NCI-H1105 treated with DMSO at 0.1 percent for 48 hours (cell line): ENCODE results near the gene MCC.

Experiments
- DNase-seq: peaks from one replicate; lab custom pipeline; 2025; lab: John Stamatoyannopoulos, UW

The MCC gene

GRCh38 chr5:113112435-113112834, 375.8 kb downstream of the MCC start:
- DNase-seq: no peak

- DNase-seq: no peak
Measured at GRCh38 chr5:113110117-113110516, 378.1 kb downstream of the MCC start.

DNA sequence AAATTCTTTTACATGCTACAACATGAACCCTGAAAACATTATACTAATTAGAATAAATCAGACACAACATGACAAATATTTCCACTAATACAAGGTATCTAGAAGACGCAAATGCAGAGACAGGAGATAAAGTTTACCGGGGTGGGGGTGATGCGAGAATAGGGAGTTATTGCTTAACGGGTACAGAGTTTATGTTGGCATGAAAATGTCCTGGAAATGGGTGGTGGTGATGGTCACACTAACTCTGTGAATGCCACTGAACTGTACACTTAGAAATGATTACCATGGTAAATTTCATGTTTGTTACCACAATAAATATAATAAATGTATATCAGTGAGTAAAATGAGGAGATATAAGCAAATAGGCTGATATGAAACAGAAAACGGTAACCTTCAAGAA, 378.9 kb downstream of the MCC start:
- DNase-seq: no peak

DNA sequence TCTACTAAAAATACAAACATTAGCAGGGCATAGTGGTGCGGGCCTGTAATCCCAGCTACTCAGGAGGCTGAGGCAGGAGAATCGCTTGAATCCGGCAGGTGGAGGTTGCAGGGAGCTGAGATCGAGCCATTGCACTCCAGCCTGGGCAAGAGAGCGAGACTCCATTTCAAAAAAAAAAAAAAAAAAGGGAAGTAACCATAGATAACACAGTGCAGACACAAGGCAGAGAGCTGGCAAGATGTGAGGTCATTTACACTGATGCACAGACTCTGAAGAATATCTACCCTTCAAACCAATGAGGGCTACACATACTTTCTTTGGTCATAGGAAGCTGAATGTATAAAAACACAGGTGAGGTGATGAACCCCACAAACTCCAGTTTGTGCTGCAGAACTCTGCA, 379.8 kb downstream of the MCC start:
- no peak for DNase-seq

GRCh38 chr5:113106821-113107220, 381.4 kb downstream of the MCC start:
- no peak for DNase-seq

GRCh38 chr5:113105693-113106280, 382.5 kb downstream of the MCC start:
- no peak for DNase-seq

GRCh38 chr5:113103330-113103729, 384.9 kb downstream of the MCC start:
- DNase-seq: no peak

DNA sequence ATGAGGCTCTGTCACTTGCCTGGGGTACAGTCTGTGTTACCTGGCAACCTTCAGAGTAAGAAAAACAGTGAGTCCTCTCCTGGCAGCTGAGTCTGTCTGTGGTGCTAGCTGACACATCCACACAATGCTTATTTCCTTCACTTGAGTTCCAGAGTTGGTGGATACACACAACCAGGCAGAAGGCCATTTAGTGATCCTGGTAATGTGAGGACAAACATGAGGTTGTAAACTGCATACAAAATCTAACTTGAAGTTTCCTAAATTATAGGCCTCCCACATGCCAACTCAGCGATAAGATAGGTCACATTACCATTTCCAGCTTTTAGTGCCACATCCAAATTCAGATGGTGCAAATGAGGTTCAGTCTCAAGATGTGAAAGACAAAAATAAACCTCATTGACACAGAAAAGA, 386.1 kb downstream of the MCC start:
- DNase-seq: no peak

- no peak for DNase-seq
Measured at GRCh38 chr5:113100981-113101380, 387.3 kb downstream of the MCC start.

- DNase-seq: peak; percentile 23
Measured at GRCh38 chr5:113099822-113100221, 388.4 kb downstream of the MCC start.

DNA sequence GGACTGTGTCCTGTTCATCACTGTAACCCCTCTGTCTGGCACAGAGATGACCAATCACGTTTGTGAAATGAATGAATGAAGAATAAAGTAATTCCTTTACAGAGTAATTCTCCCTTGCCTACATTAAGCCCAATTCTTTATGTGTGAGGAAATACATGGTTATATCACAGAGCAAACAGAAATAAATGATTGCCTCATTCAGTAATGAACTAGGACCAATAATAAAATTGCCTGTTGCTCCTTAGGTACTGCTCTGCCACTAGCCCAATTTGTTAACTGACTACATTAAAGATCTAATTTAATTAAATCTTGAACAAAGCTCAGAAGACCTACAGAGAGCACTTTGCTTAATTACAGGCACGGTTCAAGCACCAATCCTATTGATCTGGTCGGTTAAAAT, 389.9 kb downstream of the MCC start:
- no peak for DNase-seq

DNA sequence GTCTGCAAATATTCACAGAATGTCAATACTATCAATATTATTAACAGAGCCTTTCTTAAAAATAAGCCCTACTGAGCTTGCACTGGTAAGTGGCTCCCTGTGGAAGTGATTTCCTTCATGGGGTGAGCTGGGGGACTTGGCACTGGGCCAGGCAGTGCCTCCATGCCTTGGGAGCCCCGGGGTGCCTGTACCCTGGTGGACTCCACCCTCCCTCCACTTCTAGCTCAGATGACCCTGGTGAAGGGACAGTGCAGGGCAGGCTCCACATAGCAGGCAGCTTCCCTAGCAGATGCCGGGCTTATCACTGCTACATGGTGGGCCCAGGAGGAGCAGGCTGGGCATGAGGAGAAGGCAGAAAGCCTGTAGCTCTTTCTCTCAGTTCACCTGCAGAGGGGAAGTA, 392.4 kb downstream of the MCC start:
- no peak for DNase-seq

- no peak for DNase-seq
Measured at GRCh38 chr5:113093558-113093957, 394.7 kb downstream of the MCC start.

DNA sequence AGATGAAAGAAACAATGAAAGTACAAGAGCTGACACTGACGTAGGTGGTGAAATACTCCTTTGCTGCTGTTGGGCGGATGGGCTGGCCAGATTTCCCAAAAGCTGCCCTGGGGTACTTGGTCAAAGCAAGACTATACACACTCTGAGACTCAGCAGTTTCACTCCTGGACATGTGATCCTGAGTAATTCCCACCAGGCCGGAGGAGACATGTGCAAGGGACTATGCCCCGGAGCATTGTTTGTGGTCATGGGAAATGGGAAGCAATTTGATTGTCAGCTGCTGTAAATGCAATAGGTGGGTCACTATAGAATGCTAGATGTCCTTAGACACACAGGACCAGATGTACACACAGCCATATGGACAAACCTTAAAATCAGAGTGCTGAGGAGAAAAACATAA, 395.6 kb downstream of the MCC start:
- DNase-seq: no peak

DNA sequence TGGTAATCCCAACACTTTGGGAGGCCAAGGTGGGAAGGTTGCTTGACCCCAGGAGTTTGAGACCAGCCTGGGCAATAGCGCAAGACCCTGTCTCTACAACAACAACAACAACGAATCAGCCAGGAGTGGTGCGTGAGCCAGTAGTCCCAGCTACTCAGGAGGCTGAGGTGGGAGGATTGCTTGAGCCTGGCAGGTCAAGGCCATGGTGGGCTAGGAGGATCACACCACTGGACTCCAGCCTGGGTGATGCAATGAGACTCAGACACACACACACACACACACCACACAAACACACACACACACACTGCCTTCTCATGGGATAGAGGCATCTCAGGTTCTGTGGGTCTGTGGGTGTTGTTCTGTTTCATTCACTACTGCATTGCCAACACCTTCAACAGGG, 396.6 kb downstream of the MCC start:
- DNase-seq: no peak

- no peak for DNase-seq
Measured at GRCh38 chr5:113090336-113091106, 397.7 kb downstream of the MCC start.

DNA sequence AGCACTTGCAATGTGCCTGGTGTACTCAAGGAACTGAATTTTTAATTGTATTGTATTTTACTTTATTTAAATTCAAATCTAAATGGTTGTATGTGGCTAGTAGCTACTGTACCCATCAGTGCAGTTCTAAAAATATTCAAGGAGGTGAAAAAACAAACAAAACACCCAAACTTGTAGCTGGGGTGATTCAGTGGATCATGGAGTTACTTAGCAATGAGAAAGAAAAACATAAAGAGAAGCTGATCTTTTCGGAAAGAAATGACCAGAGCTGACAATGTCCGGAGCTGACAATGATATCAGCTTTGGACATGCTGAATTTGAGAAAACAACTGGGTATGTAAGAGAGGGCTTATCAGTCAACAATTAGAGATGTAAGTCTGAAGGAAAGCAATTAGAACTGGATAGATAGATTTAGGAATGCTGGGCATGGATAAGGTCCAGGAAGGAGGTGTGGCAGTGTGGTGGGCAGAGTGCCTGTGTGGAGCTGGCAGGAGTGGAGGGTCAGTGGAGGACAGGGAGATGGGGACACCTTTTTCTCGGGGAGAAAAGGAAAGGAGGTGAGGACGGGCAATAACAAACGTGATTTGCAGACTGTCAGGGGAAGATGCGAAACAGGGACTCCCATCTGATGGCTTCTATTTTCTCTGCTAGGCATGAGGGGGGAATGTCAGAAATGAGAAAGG, 398.5 kb downstream of the MCC start:
- DNase-seq: no peak

- DNase-seq: no peak
Measured at GRCh38 chr5:113087976-113088514, 400.2 kb downstream of the MCC start.

DNA sequence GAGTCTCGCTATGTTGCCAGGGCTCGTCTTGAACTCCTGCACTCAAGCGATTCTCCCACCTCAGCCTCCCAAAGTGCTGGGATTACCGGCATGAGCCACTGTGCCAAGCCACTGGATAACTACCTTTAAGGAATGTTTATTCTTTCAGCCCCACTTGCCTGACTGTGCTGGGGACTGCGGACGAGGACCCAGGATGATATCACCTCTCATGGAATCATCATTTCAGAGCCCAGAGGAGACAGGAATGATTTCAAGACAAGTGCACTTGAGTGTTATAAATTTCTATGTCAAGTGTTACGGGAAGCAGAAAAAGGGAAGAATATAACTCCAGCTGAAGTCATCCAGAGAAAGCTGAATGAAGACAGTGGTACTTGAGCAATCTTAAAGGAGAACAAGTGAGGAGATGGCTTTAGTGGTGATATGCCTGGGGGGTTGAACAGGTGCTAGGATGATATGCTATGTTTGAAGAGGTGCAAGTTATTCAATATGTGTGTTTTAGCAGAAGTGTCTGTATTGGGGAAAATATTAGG, 402.3 kb downstream of the MCC start:
- DNase-seq: no peak

GRCh38 chr5:113085084-113085414, 403.2 kb downstream of the MCC start:
- DNase-seq: no peak

DNA sequence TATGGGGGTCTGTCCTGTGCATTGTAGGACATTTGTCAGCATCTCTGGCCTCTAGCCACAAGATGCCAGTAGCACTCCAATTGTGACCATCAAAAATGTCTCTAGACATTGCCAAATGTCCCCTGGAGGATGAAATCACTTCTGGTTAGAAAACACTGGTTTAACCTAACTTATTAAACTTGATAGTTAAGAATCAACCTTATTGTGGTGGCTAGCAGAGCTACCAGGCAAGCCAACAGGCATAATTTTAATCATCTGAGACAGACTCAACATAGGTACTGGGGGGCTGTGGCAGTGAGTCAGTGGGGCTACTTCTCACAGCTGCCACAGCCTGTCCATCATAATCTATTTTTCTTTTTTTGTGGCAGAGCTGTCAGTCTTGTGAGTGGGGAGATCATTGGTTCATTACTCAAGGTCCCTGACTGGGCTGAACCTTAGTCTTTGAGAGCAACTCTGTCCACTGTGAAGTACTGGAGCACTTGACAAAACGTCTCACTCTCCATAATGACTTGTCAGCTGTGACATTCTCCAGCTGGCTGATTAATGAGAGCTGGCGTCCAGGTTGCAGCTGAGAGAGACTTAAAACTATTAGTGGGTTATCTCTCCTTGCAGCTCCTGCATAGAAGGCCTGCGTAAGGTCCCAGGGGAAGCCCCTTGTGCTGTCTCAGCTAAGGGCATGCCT, 403.7 kb downstream of the MCC start:
- DNase-seq: no peak

DNA sequence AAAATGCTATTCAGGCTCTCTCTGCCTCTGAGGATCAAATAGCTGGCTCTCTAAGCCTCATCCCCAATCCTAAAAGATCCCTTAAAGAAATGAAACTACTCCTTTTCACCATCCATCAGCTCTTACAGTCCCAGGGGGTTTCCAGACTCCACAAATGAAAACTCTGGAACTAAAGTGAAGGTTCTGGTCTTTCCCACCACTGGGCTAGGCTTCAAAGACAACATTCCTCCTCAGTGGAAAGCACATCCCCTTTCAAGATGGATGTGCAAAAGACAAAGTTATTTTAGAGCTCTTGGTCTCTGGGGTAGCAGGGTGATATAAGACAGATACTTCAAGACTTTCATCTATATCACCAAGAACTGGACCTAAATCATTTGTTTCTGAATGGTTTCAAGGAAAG, 404.8 kb downstream of the MCC start:
- no peak for DNase-seq

GRCh38 chr5:113082547-113082905, 405.7 kb downstream of the MCC start:
- no peak for DNase-seq
